ENCODE measurements around the gene TNFAIP8L2.
"Not testable (repeated sequence)": the region's sequence is repeated elsewhere in the genome, so short reads cannot be mapped to it uniquely, and the experiment has no call there.

TNFAIP8L2 gene

DNA sequence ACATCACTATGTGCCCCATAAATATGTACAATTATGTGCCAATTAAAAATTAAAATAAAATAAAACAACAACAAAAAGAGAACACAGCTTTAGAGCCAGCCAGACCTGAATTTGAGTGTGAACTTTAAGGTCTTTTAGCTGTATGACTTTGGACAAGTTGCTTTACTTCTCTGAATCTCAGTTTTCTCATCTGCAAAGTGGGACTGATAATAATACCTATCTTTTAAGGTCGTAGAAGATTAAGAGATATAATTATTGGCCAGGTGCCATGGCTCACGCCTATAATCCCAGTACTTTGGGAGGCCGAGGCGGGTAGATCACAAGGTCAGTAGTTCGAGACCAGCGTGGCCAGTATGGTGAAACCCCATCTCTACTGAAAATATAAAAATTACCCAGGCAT, 36.9 kb downstream of the TNFAIP8L2 start:
- no peak for DNase-seq

DNA sequence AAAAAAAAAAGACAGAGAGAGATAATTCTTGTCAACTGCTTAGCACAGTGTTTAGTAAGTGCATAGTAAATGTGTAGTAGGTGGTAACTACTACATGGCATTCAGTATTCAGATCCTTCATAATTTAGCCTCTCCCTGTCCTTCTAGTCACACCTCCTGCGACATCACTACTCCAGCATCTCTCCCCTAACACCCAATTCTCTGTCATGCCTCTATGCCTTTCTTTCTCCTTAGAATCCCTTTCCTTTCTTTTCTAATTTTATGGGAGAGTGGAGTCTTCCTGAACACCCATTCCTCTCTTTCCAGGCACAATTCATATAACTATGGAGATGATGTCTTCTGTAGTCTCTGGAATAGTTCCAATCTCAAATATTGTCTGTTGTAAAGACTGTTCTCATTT, 37.4 kb downstream of the TNFAIP8L2 start:
- DNase-seq: no peak

DNA sequence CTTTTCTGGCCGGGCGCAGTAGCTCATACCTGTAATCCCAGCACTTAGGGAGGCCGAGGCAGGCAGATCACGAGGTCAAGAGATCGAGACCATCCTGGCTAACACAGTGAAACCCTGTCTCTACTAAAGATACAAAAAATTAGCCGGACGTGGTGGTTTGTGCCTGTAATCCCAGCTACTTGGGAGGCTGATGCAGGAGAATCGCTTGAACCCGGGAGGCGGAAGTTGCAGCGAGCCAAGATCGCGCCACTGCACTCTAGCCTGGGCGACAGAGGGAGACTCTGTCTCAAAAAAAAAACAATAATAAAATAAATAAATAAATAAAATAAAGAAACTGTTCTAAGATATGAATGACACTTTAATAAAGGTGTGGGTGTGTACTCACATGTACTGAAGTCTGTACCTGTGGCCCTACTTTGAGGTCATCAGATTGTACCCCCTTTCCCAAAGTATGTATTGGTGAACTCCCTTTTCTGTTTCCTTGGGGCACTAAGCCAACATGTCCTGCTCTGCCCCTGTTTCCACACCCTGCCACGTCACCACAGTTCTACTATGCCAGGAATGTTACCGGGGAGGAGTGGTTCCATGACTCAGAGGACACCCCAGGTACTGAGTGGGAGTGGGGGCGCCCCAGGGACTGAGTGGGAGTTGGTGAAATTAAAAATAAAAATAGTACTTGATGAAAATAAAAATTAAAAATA, 38.6 kb downstream of the TNFAIP8L2 start:
- DNase-seq: not testable (repeated sequence)

DNA sequence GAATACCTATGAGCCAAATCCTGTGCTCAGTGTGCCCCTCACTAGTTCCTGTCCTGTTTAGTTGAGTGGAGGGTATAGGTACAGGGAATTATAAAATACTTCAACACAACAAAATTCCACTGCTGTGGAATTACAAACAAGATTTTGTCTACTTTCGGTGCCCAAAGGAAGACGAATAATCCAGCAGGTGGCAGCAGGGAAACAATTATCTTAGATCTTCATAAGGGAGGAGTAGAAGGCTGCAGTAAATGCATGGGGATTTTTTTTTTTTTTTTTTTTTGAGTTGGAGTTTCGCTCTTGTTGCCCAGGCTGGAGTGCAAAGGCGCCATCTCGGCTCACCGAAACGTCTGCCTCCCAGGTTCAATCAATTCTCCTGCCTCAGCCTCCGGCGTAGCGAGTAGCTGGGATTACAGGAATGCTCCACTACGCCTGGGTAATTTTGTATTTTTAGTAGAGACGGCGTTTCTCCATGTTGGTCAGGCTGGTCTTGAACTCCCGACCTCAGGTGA, 39.9 kb downstream of the TNFAIP8L2 start:
- peak; percentile 23 for DNase-seq

DNA sequence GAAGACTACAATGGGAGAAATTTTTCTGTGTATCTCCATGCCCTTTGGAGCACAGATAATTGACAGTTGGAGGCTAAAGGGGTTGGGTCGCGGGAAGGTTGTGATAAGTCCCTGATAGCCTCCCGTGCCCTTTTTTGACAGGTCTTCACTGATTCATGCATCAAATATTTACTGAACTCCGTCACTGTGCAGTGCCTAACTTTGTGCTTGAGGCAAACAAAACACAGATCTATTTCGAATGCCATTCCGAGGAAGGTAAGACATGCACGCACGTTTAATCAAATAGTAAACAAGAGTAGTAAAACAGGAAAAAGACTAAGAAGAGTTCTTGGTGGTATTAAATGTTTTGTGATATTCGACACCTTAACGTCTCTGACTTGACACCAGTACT, 41.4 kb downstream of the TNFAIP8L2 start:
- no peak for DNase-seq

DNA sequence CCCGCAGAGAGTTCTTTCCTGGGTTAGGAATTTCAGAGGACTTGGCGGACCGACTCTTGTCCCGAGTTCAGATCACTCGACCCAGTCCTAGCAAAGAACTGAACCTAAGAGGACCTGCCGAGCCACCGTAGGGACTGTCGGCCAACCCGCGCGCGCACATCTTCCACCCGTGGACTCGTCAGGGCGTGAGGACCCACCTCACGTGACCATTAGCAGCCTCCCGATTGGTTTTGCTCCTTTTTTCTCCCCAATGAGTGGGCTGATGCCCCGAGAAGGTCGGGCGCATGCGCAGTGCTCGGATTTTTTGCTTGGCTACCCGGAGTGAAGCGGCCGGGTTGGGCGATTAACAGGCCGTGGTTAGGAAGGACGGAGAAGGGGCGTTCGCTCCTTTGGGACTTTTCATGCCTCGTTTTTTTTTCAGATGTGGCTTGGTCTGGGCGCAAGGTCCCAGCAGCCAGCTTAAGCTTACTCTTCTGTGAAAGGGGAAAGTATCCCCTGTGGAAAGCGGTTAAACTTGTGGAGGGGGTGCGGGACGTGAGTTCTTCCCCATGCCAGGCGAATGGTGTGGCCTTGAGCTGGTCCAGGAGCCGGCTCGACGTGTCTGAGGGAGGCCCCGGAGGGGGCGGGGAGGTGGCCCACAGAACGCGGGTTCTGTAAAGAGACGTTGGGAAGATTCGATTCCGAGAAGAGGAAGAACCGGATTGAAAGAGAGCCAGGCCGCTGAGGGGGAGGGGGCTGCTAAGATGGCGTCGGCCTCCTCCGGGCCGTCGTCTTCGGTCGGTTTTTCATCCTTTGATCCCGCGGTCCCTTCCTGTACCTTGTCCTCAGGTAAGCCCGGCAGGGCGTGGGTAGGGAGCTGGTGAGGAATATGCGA, 42.0 kb downstream of the TNFAIP8L2 start, which contains the start of gene PIP5K1A:
Gene PIP5K1A, plus strand, starts transcription at position 299 of the 874 bp plus-strand sequence. Its CDS starts 445 bp downstream, at position 744.
- DNase-seq: peak; percentile 99

DNA sequence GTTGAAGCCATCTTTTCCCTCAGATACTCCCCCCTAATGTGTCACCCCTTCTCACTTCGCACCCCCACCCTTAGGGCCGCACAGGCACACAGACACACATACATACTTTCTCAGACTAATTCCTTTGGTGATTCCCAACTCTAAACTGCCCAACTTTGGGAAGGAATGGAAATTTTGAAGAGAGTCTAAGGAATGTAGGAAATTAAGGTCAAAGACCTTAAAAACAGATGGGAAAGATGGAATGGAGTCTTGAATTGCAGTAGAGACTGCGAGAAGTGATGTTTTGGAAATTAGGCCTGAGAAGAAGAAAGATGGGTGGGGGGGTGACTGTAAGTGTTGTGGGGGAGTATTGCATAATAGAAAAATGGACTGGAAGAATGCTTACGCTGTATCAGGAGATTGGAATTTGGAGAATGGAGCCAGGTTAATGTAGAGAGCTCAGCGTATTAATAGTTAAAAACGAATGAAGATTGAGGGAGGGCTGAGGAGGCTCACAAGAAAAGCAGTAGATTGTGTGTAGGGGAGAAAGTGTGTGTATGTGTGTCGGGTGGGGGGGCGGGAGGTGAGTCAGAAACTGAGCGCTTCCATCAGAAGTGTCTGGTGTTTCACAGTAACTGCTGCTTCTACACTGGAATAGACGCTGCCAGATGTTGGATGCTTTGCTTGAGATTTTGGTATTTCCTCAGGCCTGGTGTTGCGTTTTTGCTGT, 43.6 kb downstream of the TNFAIP8L2 start:
- DNase-seq: peak; percentile 7

DNA sequence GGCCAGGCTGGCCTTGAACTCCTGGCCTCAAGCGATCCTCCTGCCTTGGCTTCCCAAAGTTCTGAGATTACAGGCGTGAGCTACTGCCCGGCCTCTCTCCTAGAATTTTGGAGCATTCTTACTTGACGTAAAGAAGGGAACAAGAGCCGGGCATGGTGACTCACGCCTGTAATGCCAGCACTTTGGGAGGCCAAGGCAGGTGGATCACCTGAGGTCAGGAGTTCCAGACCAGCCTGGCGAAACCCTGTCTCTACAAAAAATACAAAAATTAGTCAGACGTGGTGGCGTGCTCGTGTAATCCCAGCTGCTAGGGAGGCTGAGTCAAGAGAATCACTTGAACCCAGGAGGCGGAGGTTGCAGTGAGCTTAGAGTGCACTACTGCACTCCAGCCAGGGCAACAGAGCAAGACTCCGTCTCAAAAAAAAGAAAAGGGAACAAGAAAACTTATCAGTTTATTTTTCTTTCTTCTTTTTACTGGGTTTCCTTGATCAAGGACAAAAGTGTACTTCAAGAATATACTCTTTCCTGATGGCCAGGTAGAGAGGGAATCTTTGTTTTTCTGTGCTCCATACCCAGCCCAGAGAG, 49.0 kb downstream of the TNFAIP8L2 start:
- DNase-seq: not testable (repeated sequence)

Measured in stimulated activated CD4-positive, alpha-beta T cell treated with anti-CD3 and anti-CD28 coated beads, Interleukin-4, amount 100 ng/mL, for 1 hour (primary cell).